Activated naive CD4-positive, alpha-beta T cell treated with anti-CD3 and anti-CD28 coated beads for 36 hours (primary cell): ENCODE results near the gene MOB3C. TPM values are rescaled to one million over a fixed set of nuclear protein-coding genes. Genes with fewer than 3 reads are reported as not detected.
A peak's percentile ranks its signal among the peaks of the same experiment; 100 is the strongest.
"Not testable (repeated sequence)": the region's sequence is repeated elsewhere in the genome, so short reads cannot be mapped to it uniquely, and the experiment has no call there.

Experiments used
- CTCF ChIA-PET: fragments of 350-600 bp; sonication (Branson Sonifier 250); formaldehyde crosslinking; loops from one replicate; lab custom pipeline; 2021; ENCODE audit warnings: antibody characterized with exemption; lab: Charles Lee
- DNase-seq: peaks from one replicate; pipeline ENCODE4 v3.0.0-alpha.2; 2020
- H3K27ac Mint-ChIP-seq: one replicate; pipeline ENCODE4 v1.8.0; 2021; ENCODE audit warnings: mild to moderate bottlenecking, mixed read lengths
- H3K27me3 Mint-ChIP-seq: one replicate; pipeline ENCODE4 v1.8.0; 2021; ENCODE audit warnings: low read depth, mixed read lengths
- H3K36me3 Mint-ChIP-seq: one replicate; pipeline ENCODE4 v1.8.0; 2021; ENCODE audit warnings: low read depth, mixed read lengths
- H3K4me1 Mint-ChIP-seq: one replicate; pipeline ENCODE4 v1.8.0; 2021; ENCODE audit warnings: low read depth, mixed read lengths
- H3K4me3 Mint-ChIP-seq: one replicate; pipeline ENCODE4 v1.8.0; 2021; ENCODE audit warnings: mild to moderate bottlenecking, moderate library complexity, mixed read lengths
- H3K9me3 Mint-ChIP-seq: one replicate; pipeline ENCODE4 v1.8.0; 2021; ENCODE audit warnings: mixed read lengths
- intact Hi-C: fragments of 100-400 bp; cut with micrococcal nuclease; formaldehyde crosslinking; loops from one replicate; pipeline ENCODE4 v1.15.1; 2023
- total RNA-seq, 2 experiments: library from RNA; stranded (reverse); gene quantifications; one replicate each; pipeline ENCODE4 v1.2.3, GENCODE V29; 2021

Gene MOB3C
- 1 to 10 TPM; 4.8 to 5.0 TPM for total RNA-seq

DNA sequence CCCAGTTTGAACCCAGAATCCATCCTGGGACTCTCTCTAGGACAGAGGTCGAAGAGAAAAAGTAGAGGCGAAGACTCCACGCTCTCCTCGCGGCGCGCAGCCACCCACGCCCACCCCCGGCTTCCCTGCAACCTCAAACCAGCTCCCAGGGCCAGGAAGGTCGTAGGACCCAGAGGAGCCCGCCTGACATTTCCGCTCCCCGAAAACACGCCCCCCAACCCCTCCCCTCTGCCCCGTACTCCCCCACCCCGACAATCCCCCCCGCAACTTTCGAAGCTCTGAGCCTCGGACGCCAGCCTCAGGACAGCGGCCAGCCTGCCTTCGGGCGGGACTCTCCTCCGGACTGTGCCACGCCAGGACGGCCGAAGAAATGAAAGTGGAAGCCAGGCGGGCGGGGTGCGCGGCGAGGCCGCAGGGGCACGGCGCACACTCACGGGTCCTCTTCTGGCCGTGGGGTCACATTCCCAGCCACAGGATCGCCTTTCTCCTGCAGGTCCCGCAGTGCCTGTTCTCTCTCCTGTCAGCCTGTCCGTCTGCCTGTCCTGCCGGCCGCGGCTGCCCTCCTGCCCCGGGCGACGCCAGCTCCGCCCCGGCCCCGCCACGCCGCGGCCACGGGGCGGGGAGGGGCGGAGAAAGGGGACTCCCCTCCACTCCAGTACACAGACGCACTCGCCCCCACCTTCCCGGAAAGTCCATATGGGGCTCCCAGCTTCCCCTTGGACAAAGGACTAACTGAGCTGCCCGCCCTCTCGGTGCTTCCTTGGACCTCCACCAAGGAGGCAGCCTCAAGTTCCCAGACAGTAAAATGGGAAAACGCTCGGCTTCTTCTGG is at the start of gene MOB3C:
Gene MOB3C, minus strand, starts transcription at position 535 of the 831 bp plus-strand sequence. CDS start 3,490 bp downstream, outside the sequence.
- intact Hi-C loops, result loop anchor here (1.0 kb wide), 3 partner anchors 12 to 103 kb away; partner anchors contain the start of genes ATPAF1, EFCAB14 and MKNK1
- peak; percentile 69 for DNase-seq
- Mint-ChIP-seq H3K36me3 (no peaks in the 10 kb centered on the region), H3K4me3 (peak within 1 kb of the TSS; percentile 86), H3K9me3 (no peaks in the 10 kb centered on the region), H3K27me3 (no peaks in the 10 kb centered on the region), H3K27ac (peak within 1 kb of the TSS; percentile 68), H3K4me1 (peaks cover 43% of the 10 kb centered on the region)
- CTCF ChIA-PET, result interaction anchor here (1.1 to 2.4 kb wide), 3 partner anchors 11 to 108 kb away, joined by 3 to 13 read pairs (median 6); no protein-coding TSS in a partner anchor

DNA sequence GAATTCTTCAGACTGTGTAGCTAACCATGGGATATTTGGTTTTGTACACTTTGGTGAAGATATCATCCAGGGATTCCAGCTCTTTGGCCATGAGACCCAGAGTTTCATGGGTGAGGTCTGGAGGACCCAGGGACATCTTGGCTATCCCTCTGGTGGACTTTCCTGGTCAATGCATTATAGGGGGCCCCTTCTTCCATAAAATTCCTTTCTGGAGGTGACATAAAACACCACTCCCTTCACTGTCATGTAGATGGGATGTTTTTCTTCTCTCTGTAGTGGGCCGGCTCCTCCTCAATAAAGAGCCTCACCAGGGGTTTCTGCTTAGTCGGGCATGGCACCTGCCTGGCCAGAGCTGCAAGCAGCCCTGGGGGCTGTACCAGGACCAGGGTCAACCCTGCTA is 49.4 kb upstream of the MOB3C start:
- peaks cover 15% of the 10 kb centered on the region for H3K4me1 Mint-ChIP-seq
- intact Hi-C loops, result no loop called here
- CTCF ChIA-PET, result interaction anchor here (1.1 kb wide), 1 partner anchor 12 kb away, joined by 3 read pairs; no protein-coding TSS in a partner anchor
- no peak for DNase-seq
- no peaks in the 10 kb centered on the region for H3K9me3 Mint-ChIP-seq
- no peak overlapping the region for H3K4me3 Mint-ChIP-seq
- peaks cover 16% of the 10 kb centered on the region for H3K36me3 Mint-ChIP-seq
- H3K27me3 Mint-ChIP-seq, result no peaks in the 10 kb centered on the region
- no peak overlapping the region for H3K27ac Mint-ChIP-seq

DNA sequence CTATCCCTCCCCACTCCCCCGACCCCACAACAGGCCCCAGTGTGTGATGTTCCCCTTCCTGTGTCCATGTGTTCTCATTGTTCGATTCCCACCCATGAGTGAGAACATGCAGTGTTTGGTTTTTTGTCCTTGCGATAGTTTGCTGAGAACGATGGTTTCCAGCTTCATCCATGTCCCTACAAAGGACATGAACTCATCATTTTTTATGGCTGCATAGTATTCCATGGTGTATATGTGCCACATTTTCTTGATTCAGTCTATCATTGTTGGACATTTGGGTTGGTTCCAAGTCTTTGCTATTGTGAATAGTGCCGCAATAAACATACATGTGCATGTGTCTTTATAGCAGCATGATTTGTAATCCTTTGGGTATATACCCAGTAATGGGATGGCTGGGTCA is 46.3 kb upstream of the MOB3C start:
- CTCF ChIA-PET, DNase-seq, intact Hi-C loops, H3K9me3 Mint-ChIP-seq, H3K27me3 Mint-ChIP-seq, H3K27ac Mint-ChIP-seq, H3K4me3 Mint-ChIP-seq: not testable (repeated sequence)
- Mint-ChIP-seq H3K36me3 (peaks cover 20% of the 10 kb centered on the region), H3K4me1 (peaks cover 27% of the 10 kb centered on the region)

DNA sequence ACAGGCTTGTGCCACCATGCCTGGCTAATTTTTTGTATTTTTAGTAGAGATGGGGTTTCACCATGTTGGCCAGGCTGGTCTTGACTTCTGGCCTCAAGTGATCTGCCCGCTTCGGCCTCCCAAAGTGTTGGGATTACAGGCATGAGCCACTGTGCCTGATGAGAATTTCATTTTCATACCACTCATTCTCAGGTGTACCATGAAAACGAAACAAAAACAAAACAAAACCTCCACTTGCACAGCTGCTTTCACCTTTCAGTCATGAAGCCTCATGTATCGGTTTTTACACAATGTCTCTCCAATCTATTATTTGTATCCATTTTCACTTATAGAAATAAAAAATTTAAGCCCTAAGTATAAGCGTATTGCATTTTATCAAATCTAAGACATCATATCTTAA is 43.5 kb upstream of the MOB3C start:
- DNase-seq, H3K27me3 Mint-ChIP-seq, H3K4me3 Mint-ChIP-seq, intact Hi-C loops, H3K27ac Mint-ChIP-seq, H3K9me3 Mint-ChIP-seq: not testable (repeated sequence)
- H3K4me1 Mint-ChIP-seq, result peaks cover 17% of the 10 kb centered on the region
- H3K36me3 Mint-ChIP-seq, result peaks cover 33% of the 10 kb centered on the region
- CTCF ChIA-PET, result interaction anchor here (0.7 kb wide), 2 partner anchors 57 to 71 kb away, joined by 3 to 4 read pairs; no protein-coding TSS in a partner anchor

DNA sequence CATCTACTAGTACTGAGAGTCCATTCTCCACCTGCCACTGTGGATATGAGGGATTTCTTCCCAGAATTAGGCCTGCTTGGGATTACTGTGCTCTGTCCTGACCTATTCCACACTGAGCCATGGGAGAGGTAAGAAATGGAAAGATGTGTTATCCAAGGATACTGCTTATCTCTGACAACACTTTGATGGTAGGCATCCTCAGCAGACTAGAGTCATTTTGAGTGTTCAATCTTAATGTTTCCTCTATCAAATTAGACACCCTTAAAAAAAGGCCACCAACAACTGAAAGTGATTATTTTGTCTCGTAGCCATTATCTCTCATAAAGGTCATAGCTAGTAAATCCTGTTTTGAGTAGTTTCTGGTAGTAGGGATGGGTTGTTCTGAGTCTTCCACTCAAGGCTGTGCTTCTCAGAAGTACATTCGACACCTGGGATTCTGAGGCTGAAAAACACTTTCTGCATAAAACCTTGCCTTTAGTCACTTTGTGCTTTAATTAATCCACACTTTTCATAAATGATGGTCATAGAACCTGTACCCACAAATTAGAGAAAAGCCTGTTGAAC is 42.8 kb upstream of the MOB3C start:
- peaks cover 32% of the 10 kb centered on the region for H3K36me3 Mint-ChIP-seq
- intact Hi-C loops, result no loop called here
- H3K27ac Mint-ChIP-seq, result no peak overlapping the region
- CTCF ChIA-PET, result no interaction called here
- H3K9me3 Mint-ChIP-seq, result peaks cover 1% of the 10 kb centered on the region
- H3K4me1 Mint-ChIP-seq, result peaks cover 17% of the 10 kb centered on the region
- DNase-seq, result no peak
- no peaks in the 10 kb centered on the region for H3K27me3 Mint-ChIP-seq
- H3K4me3 Mint-ChIP-seq, result no peak overlapping the region

DNA sequence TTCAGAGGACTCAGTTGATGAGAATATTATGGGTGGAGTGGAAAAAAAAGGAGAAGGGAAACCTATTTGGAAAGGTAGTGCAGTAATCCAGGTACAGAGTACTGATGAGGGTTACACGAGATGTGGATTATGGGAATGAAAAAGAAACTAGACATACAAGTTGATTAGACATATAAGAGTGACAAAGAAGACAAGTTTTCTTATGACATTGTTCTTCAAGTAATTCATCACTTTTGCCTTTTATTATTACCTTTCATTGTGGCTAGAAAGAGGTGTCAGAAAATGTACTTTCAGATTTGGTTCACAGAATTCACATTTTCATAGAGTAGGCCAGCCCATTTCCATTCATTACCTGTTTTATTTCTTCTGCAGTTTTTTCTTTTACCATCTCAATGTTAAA is 41.2 kb upstream of the MOB3C start:
- H3K4me3 Mint-ChIP-seq, result no peak overlapping the region
- H3K36me3 Mint-ChIP-seq, result peaks cover 28% of the 10 kb centered on the region
- DNase-seq, result no peak
- no peak overlapping the region for H3K27ac Mint-ChIP-seq
- intact Hi-C loops, result no loop called here
- H3K4me1 Mint-ChIP-seq, result peaks cover 21% of the 10 kb centered on the region
- H3K27me3 Mint-ChIP-seq, result no peaks in the 10 kb centered on the region
- H3K9me3 Mint-ChIP-seq, result peaks cover 1% of the 10 kb centered on the region
- CTCF ChIA-PET, result no interaction called here

DNA sequence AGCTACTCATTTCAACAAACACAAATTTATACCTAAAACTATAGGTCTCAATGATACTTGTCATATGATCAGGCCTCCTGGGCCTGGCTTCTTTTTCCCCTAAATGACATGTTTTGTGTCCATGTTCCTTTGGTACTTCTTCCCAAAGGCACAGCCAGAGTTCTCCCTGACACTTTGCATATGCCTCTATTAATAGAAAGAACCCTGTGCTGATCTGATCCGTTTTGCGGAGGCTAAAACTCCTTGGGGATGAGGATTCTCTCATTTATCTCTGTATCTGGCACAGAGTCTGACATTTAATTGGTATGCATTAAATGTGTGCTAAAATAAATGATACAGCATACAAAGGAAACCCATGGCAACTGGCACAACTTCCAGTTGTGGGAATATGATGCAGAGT is 40.0 kb upstream of the MOB3C start:
- intact Hi-C loops, result no loop called here
- H3K4me3 Mint-ChIP-seq, result no peak overlapping the region
- CTCF ChIA-PET, result no interaction called here
- no peak for DNase-seq
- H3K4me1 Mint-ChIP-seq, result peaks cover 21% of the 10 kb centered on the region
- H3K27me3 Mint-ChIP-seq, result no peaks in the 10 kb centered on the region
- no peak overlapping the region for H3K27ac Mint-ChIP-seq
- peaks cover 1% of the 10 kb centered on the region for H3K9me3 Mint-ChIP-seq
- H3K36me3 Mint-ChIP-seq, result peaks cover 33% of the 10 kb centered on the region

DNA sequence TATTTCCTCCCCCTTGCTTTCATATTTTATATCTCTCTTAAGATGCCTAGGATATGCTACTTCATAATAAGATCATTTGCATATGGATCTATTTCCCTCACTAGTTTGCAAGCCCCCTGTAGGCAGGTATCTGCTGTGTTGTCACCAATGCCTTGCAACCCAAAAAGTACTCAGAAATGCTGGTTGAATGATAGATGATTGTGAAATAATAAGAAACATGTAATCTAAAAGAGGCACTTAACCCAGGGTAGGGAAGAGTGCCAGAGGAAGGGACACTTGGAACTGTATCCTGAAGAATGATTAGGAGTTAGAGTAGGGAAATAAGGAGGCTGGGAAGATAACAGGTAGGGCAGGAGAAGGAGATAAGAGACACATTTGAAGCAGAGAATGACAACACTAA is 39.2 kb upstream of the MOB3C start:
- intact Hi-C loops, result no loop called here
- H3K27ac Mint-ChIP-seq, result no peak overlapping the region
- no peak overlapping the region for H3K4me3 Mint-ChIP-seq
- DNase-seq, result no peak
- H3K27me3 Mint-ChIP-seq, result no peaks in the 10 kb centered on the region
- H3K36me3 Mint-ChIP-seq, result peaks cover 33% of the 10 kb centered on the region
- peaks cover 21% of the 10 kb centered on the region for H3K4me1 Mint-ChIP-seq
- CTCF ChIA-PET, result no interaction called here
- peaks cover 1% of the 10 kb centered on the region for H3K9me3 Mint-ChIP-seq

DNA sequence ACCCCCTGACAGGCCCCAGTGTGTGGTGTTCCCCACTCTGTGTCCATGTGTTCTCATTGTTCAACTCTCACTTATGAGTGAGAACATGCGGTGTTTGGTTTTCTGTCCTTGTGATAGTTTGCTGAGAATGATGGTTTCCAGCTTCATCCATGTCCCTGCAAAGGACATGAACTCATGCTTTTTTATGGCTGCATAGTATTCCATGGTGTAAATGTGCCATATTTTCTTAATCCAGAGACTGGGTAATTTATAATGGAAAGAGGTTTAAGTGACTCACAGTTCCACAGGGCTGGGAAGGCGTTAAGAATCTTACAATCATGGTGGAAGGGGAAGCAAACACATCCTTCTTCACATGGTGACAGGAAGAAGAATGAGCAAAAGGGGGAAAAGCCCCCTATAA is 38.1 kb upstream of the MOB3C start:
- H3K36me3 Mint-ChIP-seq, result peaks cover 43% of the 10 kb centered on the region
- peaks cover 14% of the 10 kb centered on the region for H3K4me1 Mint-ChIP-seq
- H3K4me3 Mint-ChIP-seq, H3K9me3 Mint-ChIP-seq, DNase-seq, H3K27me3 Mint-ChIP-seq, intact Hi-C loops, H3K27ac Mint-ChIP-seq: not testable (repeated sequence)
- CTCF ChIA-PET, result interaction anchor here (0.8 kb wide), 1 partner anchor 13 kb away, joined by 3 read pairs; no protein-coding TSS in a partner anchor

DNA sequence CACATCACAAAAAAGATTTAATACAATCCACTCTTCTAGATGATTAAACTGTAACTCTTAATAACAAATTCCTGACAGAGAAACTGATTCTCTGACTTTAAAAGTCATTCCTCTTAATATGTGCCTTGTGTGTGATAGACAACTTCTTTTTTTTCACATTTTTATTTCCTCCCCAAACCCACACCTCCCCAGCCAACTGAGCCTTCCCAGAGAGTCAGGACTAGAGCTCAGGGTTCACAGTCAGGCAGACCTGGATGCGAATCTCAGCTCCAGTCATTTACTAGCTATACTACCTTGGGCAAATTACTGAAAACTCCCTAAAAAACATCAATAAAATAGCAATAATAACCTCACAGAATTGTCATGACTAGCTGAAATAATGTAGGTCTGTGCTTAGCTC is 37.4 kb upstream of the MOB3C start:
- Mint-ChIP-seq H3K4me3 (no peak overlapping the region), H3K36me3 (peaks cover 44% of the 10 kb centered on the region), H3K9me3 (peaks cover 3% of the 10 kb centered on the region), H3K4me1 (peaks cover 9% of the 10 kb centered on the region), H3K27ac (no peak overlapping the region), H3K27me3 (no peaks in the 10 kb centered on the region)
- intact Hi-C loops, result no loop called here
- no peak for DNase-seq
- CTCF ChIA-PET, result interaction anchor here (0.6 to 0.8 kb wide), 2 partner anchors 13 to 59 kb away, joined by 3 read pairs; no protein-coding TSS in a partner anchor

DNA sequence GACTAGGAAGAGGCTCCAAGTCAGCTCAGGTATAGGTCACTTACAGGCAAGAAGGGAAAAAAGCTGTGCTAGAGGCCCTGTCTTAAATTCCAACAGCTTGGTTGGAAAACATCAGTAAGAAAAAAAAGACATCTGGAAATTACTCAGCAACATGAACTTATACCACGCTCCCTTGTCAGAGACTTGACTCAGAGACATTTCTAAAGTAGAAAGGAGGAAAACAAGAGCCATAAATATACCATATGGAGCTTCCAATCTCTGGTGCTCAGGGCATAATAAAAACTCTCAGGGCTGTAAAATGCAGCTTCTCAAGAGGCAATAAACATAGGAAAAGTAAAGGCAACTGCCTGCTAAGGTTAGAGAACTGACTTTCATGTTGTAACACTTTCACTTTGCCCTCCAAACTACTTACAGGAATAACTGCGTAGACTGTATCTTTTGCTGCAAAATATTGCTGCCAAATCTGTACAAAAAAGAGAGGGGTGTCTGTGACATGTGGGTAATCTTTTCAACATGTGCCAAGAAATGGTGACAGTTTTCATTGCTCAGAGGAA is 36.9 kb upstream of the MOB3C start:
- H3K27ac Mint-ChIP-seq, result peak overlapping the region; percentile 6
- no peak for DNase-seq
- no peaks in the 10 kb centered on the region for H3K27me3 Mint-ChIP-seq
- H3K36me3 Mint-ChIP-seq, result peaks cover 48% of the 10 kb centered on the region
- no peak overlapping the region for H3K4me3 Mint-ChIP-seq
- CTCF ChIA-PET, result interaction anchor here (0.6 to 0.8 kb wide), 2 partner anchors 14 to 60 kb away, joined by 3 read pairs; no protein-coding TSS in a partner anchor
- intact Hi-C loops, result no loop called here
- H3K4me1 Mint-ChIP-seq, result peaks cover 9% of the 10 kb centered on the region
- H3K9me3 Mint-ChIP-seq, result peaks cover 3% of the 10 kb centered on the region

DNA sequence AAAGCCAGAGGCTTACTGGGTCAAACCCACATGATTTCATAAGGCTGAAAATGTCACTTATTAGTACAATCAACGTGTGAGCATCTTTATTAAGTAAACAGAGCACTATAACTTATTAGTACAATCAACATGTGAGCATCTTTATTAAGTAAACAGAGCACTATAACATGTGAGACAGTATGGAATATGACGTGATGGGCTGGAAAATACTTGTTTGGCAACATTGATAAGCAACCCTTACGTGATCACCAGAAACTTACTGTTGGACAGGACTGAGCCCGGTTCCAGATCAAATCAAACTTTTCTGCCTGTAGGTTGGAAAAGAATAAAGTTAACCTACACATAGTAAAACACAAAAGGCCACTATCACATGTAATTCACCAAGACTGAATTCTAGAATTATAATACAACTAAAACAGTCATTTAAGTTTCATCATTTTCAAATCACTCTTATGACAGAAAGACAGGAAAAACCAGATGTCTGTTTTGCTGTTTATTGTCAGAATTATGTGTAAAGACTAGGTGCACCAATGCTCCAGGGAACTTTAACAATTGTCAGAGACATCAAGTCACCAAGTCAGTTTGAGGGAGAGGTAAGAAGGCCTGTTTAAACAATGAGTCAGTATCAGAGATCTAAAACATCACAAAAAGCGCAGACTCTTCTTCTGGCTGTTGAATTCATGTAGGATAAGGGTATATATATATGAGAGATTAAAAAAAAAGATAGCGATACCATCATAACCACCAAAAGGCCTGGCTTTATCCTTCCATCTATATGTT is 35.9 kb upstream of the MOB3C start:
- CTCF ChIA-PET, result no interaction called here

More for the DNA sequence above, 35.9 kb upstream of the MOB3C start:
- intact Hi-C loops, result no loop called here
- Mint-ChIP-seq H3K9me3 (peaks cover 3% of the 10 kb centered on the region), H3K4me3 (no peak overlapping the region), H3K27me3 (no peaks in the 10 kb centered on the region), H3K27ac (no peak overlapping the region), H3K36me3 (peaks cover 45% of the 10 kb centered on the region), H3K4me1 (peaks cover 5% of the 10 kb centered on the region)
- no peak for DNase-seq
